Activated CD4-positive, alpha-beta T cell treated with anti-CD3 and anti-CD28 coated beads for 24 hours (primary cell): ENCODE measurements around the gene ZNF607.
"Not testable (repeated sequence)": the region's sequence is repeated elsewhere in the genome, so short reads cannot be mapped to it uniquely, and the experiment has no call there.

ENCODE experiments used
- DNase-seq, 2 donors: peaks; one replicate each; pipeline ENCODE4 v3.0.0-alpha.2; 2020; ENCODE audit warnings: low read depth in 2 of 2

ZNF607 gene

DNA sequence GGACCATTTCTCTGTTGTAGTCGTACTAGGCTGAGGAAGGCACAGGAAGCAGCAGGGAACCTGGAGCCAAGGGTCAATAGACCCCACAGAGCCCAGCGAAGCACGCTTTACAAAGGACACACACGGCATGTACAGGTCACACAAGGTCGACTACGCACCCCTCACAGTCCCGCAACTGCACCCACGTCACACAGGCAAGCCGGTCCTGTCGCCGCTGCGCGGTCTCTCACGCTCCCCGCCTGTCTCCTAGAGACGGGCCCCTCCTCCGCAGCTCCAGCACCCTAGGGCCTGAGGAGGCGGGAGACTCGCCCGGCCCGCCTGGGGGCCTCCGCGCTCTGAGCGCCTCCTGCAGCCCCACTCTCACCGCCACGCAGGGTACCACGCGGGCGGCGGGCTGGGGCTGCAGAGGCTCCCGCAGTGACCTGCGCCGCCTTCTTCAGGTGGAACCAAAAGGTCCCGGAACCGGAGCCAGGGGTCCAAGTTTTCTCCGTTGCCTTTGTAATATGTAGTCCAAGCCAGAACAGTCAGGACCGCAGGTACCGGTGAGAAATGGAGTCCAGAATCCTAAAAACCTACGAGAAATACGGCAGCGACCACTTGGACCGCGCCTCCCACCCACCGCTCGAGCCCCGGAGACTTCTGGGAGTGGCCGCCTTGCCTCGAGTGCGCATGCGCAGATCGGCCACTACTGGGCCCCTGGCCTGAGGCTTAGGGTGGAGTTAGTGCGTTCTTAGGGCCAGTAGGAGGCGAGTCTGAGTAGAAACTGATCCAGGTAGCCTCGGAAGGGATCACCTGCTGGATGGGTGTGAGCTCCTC, at the start of gene ZNF607:
ZNF607 (minus strand) TSS at position 651 of the 816 bp plus-strand sequence. CDS start 8,143 bp downstream, outside the sequence.
- DNase-seq, result peak; percentile 72 to 73

DNA sequence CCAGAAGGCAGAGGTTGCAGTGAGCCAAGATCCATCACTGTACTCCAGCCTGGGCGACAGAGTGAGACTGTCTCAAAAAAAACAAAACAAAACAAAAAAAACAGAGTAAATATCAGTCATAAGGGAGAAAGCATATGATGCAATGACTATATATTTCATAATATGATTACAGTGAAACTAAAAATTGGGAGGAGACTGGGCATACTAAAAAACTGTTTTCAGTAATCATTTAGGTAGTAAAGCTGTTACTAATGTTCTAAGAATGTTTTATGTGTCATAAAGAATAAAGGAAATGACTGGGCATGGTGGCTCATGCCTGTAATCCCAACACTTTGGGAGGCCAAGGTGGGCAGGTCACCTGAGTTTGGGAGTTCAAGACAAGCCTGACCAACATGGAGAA, 43.9 kb upstream of the ZNF607 start:
- no peak for DNase-seq

DNA sequence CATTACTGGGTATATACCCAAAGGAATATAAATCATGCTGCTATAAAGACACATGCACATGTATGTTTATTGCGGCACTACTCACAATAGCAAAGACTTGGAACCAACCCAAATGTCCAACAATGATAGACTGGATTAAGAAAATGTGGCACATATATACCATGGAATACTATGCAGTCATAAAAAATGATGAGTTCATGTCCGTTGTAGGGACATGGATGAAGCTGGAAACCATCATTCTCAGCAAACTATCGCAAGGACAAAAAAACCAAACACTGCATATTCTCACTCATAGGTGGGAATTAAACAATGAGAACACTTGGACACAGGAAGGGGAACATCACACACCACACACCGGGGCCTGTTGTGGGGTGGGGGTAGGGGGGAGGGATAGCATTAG, 38.1 kb upstream of the ZNF607 start:
- not testable (repeated sequence) for DNase-seq

DNA sequence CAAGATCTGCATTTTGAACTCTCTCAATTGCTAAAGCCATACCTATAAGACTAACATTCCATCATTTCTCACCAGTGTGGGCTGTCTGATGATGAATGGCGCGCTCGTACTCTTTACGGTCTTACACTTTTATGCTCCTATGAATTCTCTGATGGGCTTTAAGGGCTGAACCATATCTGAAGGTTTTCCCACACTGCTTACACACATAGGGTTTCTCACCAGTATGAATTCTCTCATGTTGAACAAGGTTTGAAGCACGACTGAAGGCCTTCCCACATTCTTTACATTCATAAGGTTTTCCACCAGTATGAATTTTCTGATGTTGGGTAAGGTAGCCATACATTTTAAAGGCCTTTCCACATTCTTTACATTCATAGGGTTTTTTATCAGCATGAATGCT, 18.8 kb upstream of the ZNF607 start:
- DNase-seq, result no peak

DNA sequence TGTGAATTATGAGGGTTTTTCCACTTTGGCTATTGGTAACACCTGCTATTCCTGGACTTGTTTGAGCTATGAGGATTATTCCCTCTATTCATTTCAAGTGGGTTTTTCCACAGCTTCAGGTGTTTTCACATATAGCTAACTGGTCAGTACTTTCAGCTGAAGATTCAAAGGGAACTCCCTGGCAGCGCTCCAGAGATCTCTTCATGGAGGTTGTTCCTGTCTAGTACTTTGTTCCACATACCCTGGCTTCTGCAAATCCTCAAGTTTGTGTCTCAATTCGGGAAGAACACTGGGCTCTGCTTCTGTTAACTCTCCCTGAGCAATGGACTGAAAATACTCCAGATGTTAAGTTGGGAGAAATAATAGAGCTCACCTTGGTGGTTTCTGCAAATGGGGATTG, 5.6 kb upstream of the ZNF607 start:
- no peak for DNase-seq

DNA sequence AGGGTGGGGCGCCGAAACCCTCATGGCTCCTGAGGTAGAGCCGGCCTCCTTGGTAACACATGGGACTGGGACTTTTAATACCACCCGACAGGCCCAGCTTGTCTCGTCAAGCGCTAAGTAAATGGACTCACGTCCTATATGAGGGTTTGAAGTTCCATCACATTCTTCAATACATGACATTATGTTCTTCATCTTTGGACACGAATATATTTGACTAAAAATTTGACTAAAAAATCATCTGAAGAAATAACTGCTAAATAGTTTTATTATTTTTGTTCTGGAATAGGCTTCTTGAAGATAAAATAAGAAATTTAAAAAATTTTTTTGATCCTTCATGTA, 335 bp upstream of the ZNF607 start:
- DNase-seq, result no peak

DNA sequence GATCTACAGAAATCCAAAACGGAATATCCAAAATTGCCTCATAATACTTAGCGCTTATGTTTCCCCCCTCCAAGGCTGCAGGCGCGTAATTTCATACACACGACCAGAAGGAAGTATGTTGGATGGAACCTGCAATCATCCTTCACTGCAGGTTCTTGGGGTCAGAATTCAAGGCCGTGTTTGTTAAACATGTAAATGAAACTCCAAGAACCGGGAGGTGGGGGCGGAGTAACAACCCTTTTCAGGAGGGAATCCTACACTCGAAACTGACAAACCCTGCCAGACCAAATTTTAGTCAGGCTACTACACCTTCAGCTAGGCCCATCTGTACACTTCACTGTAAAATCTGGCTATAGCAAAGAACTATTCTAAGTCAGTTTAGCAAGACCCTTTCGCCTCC, 1.3 kb downstream of the ZNF607 start:
- no peak for DNase-seq

DNA sequence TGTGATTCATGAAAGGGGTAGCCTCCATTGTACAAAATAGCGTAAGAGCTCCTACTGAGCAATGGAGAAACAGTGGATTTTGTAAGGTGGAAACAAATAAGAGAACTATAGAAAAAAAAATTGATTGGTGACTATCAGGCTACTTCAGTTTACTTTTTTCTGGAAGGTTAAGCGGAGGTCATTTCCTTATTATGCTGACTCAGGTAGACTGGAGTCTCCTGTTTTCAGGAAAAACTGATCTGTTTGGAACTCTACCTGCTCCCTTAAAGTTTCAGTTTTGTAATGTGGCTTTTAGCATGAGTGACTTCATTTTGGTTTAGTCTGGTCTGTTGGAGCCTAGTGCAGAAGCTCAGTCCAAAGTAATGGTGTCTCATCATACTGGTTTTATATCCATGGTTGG, 3.4 kb downstream of the ZNF607 start:
- no peak for DNase-seq

DNA sequence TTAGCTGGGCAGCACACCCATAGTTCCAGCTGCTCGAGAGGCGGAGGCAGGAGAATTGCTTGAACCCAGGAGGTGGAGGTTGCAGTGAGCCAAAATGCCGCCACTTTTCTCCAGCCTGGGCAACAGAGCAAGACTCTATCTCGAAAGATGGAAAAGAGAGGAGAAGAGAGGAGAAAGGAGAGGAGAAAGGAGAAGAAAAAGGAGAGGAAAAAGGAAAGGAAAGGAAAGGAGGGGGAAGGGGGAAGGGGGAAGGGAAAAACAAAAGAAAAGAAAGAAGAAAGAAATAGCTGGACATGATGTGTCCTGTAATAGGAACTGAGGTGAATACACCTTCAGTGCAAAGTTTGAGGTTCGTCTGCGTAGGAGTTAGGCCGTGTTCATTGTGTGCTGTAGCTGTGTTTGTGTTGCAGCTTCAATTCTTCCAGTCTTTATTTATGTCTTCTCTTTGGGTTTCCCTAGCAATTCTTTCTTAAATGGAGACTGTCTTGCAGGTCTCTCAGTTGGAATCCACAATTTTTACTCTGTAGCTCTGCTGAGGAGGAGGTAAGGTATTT, 13.4 kb downstream of the ZNF607 start:
- DNase-seq, result no peak

DNA sequence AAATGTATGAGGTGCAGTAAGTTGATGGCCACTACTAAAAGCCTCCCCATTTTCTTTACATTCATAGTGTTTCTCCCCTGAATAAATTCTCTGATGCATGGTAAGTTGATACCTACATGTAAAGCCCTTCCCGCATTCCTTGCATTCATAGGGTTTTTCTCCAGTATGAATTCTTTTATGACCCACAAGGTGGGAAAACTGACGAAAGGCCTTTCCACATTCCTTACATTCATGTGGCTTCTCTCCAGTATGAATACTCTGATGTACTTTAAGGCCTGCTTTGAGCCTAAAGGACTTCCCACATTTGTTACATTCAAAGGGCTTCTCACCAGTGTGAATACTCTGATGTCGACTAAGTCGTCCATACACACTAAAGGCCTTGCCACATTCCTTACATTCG, 20.5 kb downstream of the ZNF607 start:
- no peak for DNase-seq

DNA sequence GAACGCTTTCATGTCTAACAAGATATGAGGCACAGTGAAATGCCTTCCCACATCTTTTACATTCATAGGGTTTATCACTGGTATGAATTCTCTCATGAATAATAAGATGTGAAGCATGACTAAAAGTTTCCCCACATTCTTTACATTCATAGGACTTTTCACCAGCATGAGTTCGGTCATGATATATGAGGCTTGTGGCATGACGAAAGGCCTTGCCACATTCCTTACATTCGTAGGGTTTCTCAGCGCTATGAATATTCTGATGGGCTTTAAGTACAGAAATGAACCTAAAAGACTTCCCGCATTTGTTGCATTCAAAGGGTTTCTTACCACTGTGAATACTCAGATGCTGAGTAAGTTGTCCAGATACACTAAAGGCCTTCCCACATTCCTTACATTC, 21.3 kb downstream of the ZNF607 start:
- DNase-seq, result no peak

DNA sequence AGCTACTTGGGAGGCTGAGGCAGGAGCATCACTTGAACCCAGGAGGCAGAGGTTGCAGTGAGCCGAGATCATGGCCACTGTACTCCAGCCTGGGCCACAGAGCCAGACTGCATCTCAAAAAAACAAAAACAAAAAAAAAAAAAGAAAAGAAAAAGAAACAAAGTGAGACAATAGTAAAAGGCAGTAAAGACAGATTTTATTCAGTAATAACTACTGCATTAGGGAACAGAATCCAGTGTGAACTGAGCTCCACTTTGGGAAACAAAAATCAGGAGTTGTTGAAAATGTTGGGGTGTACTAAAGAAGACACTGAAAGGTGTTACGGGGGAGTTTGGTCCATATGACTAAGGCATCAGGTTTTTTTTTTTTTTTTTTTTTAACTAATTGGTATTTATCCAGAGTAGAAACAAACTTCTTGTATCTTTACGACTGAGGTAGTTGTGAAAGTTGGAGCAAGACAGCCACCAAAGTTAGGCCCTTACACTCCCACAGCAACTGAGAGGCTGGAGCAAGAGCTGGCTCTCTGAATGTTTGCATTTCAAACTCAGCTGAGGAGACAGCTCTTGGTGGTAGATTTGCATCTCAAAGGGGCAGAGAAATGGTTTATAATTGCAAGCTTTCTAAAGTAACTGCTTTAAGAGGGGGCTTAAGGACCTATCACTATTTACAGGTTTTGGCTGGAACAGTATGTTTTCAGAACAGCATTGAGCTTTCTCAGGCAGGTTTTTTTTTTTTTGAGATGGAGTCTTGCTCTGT, 24.2 kb downstream of the ZNF607 start:
- no peak for DNase-seq

DNA sequence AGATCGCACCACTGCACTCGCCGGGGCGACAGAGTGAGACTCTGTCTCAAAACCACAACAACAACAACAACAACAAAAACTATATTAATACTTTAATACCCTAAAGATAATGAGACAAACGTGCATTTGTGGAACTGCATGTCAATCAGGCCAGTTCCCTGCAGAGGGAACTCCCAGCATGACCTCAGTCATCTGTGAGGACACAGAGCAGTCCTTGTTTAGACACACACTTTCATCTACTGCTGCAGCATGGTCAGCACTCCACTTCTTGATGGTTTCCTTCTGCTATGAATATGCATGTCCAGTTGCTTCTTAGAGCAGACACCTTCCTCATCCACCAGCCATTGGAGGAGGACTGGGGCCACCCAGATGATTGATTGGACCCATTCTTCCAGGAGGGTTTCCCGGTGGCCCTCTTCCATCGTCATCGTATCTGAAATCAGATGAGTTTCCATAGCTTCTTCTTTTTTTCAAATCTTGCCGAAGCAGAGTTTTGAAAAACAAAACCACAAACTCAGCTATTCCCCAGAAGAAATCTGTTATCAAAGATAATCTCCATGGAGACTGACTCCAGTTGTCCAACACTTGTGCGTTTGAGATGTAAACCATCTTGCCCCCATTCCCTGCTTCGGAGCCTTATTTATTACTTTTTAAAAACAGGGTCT, 26.5 kb downstream of the ZNF607 start:
- no peak for DNase-seq

DNA sequence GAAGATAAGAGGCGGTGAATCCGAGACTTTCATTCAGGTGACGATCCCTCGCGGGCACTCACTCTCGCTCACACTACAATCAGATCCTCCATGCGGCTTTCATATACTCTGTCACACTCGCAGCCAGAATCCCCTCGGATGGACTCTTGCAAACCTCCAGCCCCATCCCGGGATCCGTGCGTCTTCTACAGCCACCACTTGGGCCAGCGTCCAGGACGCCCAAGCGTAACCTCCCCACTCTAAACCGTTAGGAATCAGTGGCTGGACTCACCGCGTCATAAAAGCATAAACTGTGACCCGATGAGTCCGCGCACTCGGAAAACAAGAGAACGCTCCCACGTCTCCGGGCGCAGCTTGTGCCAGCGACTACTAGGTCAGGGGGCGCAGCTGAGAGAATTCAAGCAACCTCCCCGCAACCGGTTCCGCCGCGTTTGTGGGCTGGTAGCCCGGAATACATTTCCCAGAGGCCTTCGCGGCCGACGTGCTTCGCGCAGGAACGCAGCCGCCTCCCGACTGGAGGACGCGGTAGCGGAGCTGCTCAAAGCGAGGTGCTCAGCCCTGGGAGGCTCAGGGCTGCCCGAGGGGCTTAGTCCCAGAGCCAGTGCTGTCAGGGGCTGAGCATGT, 27.6 kb downstream of the ZNF607 start:
- peak; percentile 57 to 71 for DNase-seq

DNA sequence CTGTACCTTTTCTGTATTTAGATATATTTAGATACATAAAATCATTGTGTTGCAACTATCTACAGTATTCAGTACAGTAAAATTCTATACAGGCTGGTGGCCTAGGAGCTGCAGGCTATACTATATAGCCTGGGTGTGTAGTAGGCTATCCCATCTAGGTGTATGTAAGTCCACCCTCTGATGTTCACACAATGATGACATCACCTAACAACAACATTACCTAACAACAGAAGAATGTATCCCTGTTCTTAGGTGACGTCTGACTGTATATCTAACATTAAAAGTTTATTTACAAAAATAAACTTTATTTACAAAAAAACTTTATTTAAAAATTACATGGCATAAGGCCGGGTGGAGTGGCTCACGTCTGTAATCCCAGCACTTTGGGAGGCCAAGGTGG, 36.0 kb downstream of the ZNF607 start:
- no peak for DNase-seq

DNA sequence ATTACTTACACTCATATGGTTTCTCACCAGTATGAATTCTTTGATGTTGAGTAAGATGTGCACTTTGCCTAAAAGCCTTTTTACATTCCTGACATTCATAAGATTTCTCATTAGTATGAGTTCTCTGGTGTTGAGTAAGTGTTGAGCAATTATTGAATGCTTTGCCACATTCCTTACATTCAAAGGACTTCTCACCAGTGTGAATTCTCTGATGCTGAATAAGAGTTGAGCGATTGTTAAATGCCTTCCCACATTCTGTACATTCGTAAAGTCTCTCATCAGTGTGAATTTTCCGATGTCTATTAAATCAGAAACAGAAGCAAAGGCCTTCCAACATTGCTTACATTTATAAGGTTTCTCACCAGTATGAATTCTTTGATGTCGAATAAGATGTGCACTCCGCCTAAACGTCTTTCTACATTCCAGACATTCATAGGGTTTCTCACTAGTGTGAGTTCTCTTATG, 50.1 kb downstream of the ZNF607 start:
- DNase-seq, result no peak

DNA sequence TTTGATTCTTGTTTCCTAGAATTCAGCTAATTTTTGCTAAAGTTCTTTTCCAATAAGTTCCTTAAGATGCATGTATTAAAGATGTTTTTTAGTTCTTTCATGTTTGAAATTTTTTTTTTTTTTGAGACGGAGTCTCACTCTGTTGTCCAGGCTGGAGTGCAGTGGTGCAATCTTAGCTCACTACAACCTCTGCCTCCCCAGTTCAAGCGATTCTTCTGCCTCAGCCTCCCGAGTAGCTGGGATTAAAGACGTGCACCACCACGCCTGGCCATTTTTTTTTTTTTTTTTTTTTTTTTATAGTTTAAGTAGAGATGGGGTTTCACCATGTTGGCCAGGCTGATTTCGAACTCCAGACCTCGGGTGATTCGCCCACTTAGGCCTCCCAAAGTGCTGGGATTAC, 62.4 kb downstream of the ZNF607 start:
- DNase-seq, result not testable (repeated sequence)

DNA sequence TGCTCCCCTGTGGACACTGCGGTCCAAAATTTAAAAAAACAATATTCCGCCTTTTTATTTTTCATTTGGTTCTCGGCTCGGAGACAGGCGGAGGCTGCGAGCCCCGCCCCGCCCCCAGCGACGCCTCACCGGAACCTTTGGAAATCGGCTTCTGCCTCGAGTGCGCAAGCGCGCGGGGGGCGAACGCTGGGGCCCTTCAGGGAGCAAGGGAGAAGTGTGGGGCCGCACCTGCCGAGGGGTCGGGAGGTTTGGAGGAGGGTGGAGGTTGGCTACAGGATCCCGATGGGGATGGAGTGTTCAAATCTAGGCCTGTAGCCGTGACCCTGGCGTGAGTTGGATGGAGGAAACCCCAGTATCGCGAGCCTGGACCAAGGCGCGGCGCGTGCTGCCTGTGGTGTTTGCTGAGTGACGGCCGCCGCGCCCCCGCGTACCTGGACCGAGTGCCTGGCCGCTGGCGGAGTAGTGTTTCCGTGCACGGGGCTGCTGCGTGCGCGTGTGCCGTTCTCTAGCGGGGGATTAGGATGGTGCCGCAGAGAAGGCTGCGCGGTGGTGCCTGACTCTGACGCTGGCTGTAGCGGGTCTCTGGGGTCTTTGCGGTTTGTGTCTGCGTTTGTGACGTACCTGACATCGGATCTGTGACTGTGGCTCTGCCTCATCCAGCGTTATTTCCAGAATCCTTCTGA, 63.7 kb downstream of the ZNF607 start:
- DNase-seq, result peak; percentile 67 to 78

DNA sequence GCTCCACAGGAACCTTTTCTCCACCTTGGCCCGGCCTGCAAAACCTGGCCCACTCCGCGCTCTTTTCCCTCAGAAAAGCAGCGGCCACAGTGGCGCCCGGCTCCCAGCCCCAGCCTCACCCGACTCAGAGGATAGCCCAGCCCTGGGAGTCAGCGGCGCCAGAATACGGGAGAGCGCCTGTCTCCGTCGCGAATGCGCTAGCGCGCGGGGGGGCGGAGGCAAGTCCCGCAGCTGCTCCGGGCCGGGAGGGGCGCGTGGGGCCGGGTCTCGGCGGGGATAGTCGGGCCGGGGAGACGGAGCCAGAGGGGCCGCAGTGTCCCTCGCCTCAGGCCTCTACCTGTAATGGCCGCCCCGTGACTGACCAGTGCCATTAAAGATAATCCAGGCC, 64.3 kb downstream of the ZNF607 start, which contains the start of gene ZFP30:
ZFP30 (minus strand) TSS at position 165 of the 388 bp plus-strand sequence. CDS start 7,643 bp downstream, outside the sequence.
- DNase-seq, result peak; percentile 49 to 66

DNA sequence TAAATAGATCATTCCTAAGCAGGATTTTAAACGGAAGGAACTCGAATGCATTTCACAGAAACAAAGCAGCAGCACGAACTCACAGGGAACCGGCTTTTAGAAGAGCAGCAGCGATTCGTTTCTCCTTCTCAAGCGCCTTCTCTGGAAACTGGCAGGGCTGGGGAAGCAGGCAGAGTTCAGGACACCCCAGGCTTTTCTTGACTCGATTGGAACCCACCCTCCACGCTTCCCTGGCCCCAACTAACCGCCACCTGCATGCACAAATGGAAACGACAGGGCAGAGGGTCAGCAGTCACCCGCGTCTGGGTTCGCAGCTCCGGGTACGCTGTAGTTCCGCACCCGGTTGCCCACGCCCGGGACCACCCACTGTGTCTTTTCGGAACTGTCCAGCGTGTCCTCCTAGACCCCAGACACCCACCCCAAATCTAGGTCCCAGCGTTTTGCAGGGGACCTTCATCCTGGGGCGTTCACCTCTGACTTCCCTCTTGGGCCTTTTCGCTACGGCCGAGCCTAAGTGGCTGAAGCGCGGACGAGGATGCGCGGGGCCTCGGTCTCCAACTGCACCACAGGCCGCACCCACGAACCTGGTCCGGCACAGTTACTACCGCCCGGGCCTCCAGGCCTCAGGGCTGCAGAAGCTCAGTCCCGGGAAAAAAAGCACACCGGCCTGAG, 64.8 kb downstream of the ZNF607 start:
- DNase-seq, result peak in 1 of 2 donors; percentile 10

DNA sequence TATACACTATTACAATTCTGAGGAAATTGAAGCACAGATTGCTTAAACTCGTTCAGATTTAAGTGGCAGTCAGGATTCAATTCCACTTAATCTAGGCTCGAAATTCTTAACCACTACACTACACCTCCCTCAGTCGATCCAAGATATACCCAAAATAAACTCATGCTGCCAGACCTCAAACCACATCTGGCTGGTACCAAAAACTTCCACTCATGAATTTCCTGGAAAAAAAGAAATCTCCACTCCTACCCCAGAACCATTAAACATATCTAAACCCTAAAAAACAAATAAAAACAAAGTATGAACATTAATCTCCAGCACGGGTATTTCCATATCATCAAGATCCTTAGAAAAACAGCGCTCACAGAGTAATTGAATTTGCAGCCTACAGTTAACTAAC, 65.4 kb downstream of the ZNF607 start:
- DNase-seq, result no peak
